GM23338 (cell line): ENCODE results near the gene DZIP1. TPM values are rescaled to one million over a fixed set of nuclear protein-coding genes. Genes with fewer than 3 reads are reported as not detected.
A peak's percentile ranks its signal among the peaks of the same experiment; 100 is the strongest.

Experiments used
- ATAC-seq: fragments of 200-7000 bp; cut with Tn5 transposase; 3 replicates; pipeline ENCODE4 v1.9.1; 2020
- DNase-seq: peaks from one replicate; pipeline ENCODE4 v3.0.0-alpha.2; 2015; ENCODE audit warnings: low spot score
- H2AFZ ChIP-seq: fragments of 200-600 bp; sonication (generic); 2 replicates; pipeline ENCODE4 v1.8.0; 2016; ENCODE audit warnings: antibody characterized with exemption, mild to moderate bottlenecking, moderate library complexity
- H3F3A ChIP-seq: fragments of 200-600 bp; sonication (generic); replicated peaks from 2 replicates; pipeline ENCODE4 v1.8.0; 2017; ENCODE audit warnings: antibody characterized with exemption, mixed run types, low read depth
- H3K27ac ChIP-seq: fragments of 200-600 bp; sonication (generic); 2 replicates; pipeline ENCODE4 v1.6.1; 2016; ENCODE audit warnings: low read depth
- H3K27me3 ChIP-seq: fragments of 200-600 bp; sonication (generic); 2 replicates; pipeline ENCODE4 v1.8.0; 2016; ENCODE audit warnings: mild to moderate bottlenecking, mixed run types, moderate library complexity; ENCODE audit not compliant: insufficient read depth
- H3K36me3 ChIP-seq: fragments of 200-600 bp; sonication (generic); 2 replicates; pipeline ENCODE4 v1.8.0; 2016; ENCODE audit warnings: mild to moderate bottlenecking; ENCODE audit not compliant: insufficient read depth
- H3K4me1 ChIP-seq: fragments of 200-600 bp; sonication (generic); 2 replicates; pipeline ENCODE4 v1.8.0; 2016; ENCODE audit warnings: mild to moderate bottlenecking, moderate library complexity; ENCODE audit not compliant: insufficient read depth
- H3K4me2 ChIP-seq: fragments of 200-600 bp; sonication (generic); 2 replicates; pipeline ENCODE4 v1.7.1; 2017; ENCODE audit warnings: mixed run types
- H3K4me3 ChIP-seq: fragments of 200-600 bp; sonication (generic); 2 replicates; pipeline ENCODE4 v1.6.1; 2016; ENCODE audit warnings: mixed run types
- H3K79me2 ChIP-seq: fragments of 200-600 bp; sonication (generic); replicated peaks from 2 replicates; pipeline ENCODE4 v1.8.0; 2017; ENCODE audit warnings: mild to moderate bottlenecking; ENCODE audit not compliant: insufficient read depth
- H3K9me2 ChIP-seq: fragments of 200-600 bp; sonication (generic); 2 replicates; pipeline ENCODE4 v1.8.0; 2017; ENCODE audit not compliant: insufficient read depth
- H4K20me1 ChIP-seq: fragments of 200-600 bp; sonication (generic); replicated peaks from 2 replicates; pipeline ENCODE4 v1.8.0; 2017; ENCODE audit warnings: mild to moderate bottlenecking; ENCODE audit not compliant: insufficient read depth
- H3K27ac Mint-ChIP-seq: 2 replicates; pipeline ENCODE4 v1.8.0; 2020; ENCODE audit warnings: inconsistent platforms, mild to moderate bottlenecking, moderate library complexity, mixed read lengths
- H3K27me3 Mint-ChIP-seq: 3 replicates; pipeline ENCODE4 v1.8.0; 2022; ENCODE audit warnings: low read depth, mild to moderate bottlenecking, moderate library complexity, mixed read lengths, inconsistent platforms; ENCODE audit not compliant: insufficient read depth, poor library complexity
- H3K36me3 Mint-ChIP-seq: 3 replicates; pipeline ENCODE4 v1.8.0; 2021; ENCODE audit warnings: low read depth, mild to moderate bottlenecking, inconsistent platforms, moderate library complexity, mixed read lengths
- H3K4me1 Mint-ChIP-seq: 3 replicates; pipeline ENCODE4 v1.8.0; 2020; ENCODE audit warnings: mild to moderate bottlenecking, inconsistent platforms, mixed read lengths
- H3K4me3 Mint-ChIP-seq: 3 replicates; pipeline ENCODE4 v1.8.0; 2021; ENCODE audit warnings: moderate library complexity, mild to moderate bottlenecking, inconsistent platforms, mixed read lengths
- H3K9me3 Mint-ChIP-seq: 3 replicates; pipeline ENCODE4 v1.8.0; 2020; ENCODE audit warnings: moderate library complexity, mild to moderate bottlenecking, inconsistent platforms, mixed read lengths
- CREB1 ChIP-seq: fragments of 250-450 bp; sonication (Bioruptor Pico); IDR thresholded peaks from 2 replicates; pipeline ENCODE4 v1.5.0; 2020; ENCODE audit warnings: low read depth, mild to moderate bottlenecking, moderate library complexity
- ETS1 ChIP-seq: IDR thresholded peaks from 2 replicates; pipeline ENCODE4 v1.6.1; 2016; ENCODE audit warnings: antibody characterized with exemption
- EZH2 ChIP-seq: fragments of 200-600 bp; sonication (generic); IDR thresholded peaks from one replicate; pipeline ENCODE4 v1.8.0; 2017; ENCODE audit warnings: antibody characterized with exemption, mild to moderate bottlenecking, low read depth; ENCODE audit not compliant: unreplicated experiment
- EZH2phosphoT487 ChIP-seq: fragments of 200-600 bp; sonication (generic); IDR thresholded peaks from one replicate; pipeline ENCODE4 v1.8.1; 2018; ENCODE audit warnings: antibody characterized with exemption; ENCODE audit not compliant: unreplicated experiment
- JUNB ChIP-seq: IDR thresholded peaks from one replicate; pipeline ENCODE4 v1.6.1; 2016; ENCODE audit warnings: antibody characterized with exemption; ENCODE audit not compliant: unreplicated experiment
- NANOG ChIP-seq: IDR thresholded peaks from 2 replicates; pipeline ENCODE4 v1.6.1; 2016; ENCODE audit warnings: antibody characterized with exemption, borderline replicate concordance
- POLR2AphosphoS5 ChIP-seq: IDR thresholded peaks from 2 replicates; pipeline ENCODE4 v1.6.1; 2016; ENCODE audit warnings: antibody characterized with exemption, low read depth
- STAT1 ChIP-seq: IDR thresholded peaks from one replicate; pipeline ENCODE4 v1.6.1; 2016; ENCODE audit warnings: antibody characterized with exemption; ENCODE audit not compliant: unreplicated experiment
- ZNF114 ChIP-seq: fragments of 250-450 bp; sonication (Bioruptor Pico); IDR thresholded peaks from 2 replicates; pipeline ENCODE4 v1.5.0; 2020; ENCODE audit warnings: mild to moderate bottlenecking, moderate library complexity
- ZNF462 ChIP-seq: fragments of 250-450 bp; sonication (Bioruptor Pico); IDR thresholded peaks from 2 replicates; pipeline ENCODE4 v1.5.0; 2020; ENCODE audit warnings: mild to moderate bottlenecking, moderate library complexity
- polyA plus RNA-seq: library from polyadenylated mRNA; unstranded; fragments of >200 nt; fragmentation: Nextera tagmentation; extraction: Ambion mirVana; gene quantifications from 2 replicates; pipeline ENCODE4 v1.2.1, GENCODE V29; 2016
- total RNA-seq: library from RNA; depleted of rRNA; stranded (reverse); fragments of >200 nt; shearing (Covaris generic); gene quantifications from 2 replicates; pipeline ENCODE4 v1.2.3, GENCODE V29; 2014
- TF ChIP-seq, protein P1 (sequence below), 2 experiments: fragments of 200-600 bp in 1 of 2; sonication (generic) in 1 of 2; conservative IDR thresholded peaks; 2 replicates each; pipeline versions ENCODE4 v1.5.1 to v1.6.1; 2016 to 2017; ENCODE audit warnings: antibody characterized with exemption in 2 of 2, low read depth in 2 of 2, mild to moderate bottlenecking in 2 of 2, moderate library complexity in 1 of 2
- TF ChIP-seq, protein P2 (sequence below): IDR thresholded peaks from one replicate; pipeline ENCODE4 v1.6.1; 2018; ENCODE audit warnings: antibody characterized with exemption; ENCODE audit not compliant: unreplicated experiment

Gene DZIP1
- total and polyA plus RNA-seq, 2 experiments from 2014 or later: 10.6 to 24.2 TPM

GRCh38 chr13:95676105-95676761 is 31.7 kb upstream of the DZIP1 start:
- ATAC-seq (peak; percentile 20), DNase-seq (peak; percentile 77)
- H3K36me3 Mint-ChIP-seq: peaks cover 9% of the 10 kb centered on the region
- H3F3A ChIP-seq: no peaks in the 10 kb centered on the region
- peaks cover 30% of the 10 kb centered on the region for H3K4me1 Mint-ChIP-seq
- no peaks in the 10 kb centered on the region for H3K27me3 ChIP-seq
- H3K27ac Mint-ChIP-seq: peak overlapping the region; percentile 88
- peak overlapping the region; percentile 79 for H3K4me3 ChIP-seq
- H2AFZ ChIP-seq: peak overlapping the region; percentile 89
- H3K4me2 ChIP-seq: peak overlapping the region; percentile 88
- peaks cover 21% of the 10 kb centered on the region for H3K4me1 ChIP-seq
- peaks cover 46% of the 10 kb centered on the region for H3K79me2 ChIP-seq
- H3K9me3 Mint-ChIP-seq: peaks cover 10% of the 10 kb centered on the region
- H3K27ac ChIP-seq: peak overlapping the region; percentile 83
- TF ChIP-seq CREB1 (CRISPR knock-in tag) (no peak), ZNF462 (no peak), JUNB (no peak), EZH2 (no peak), NANOG (no peak), EZH2phosphoT487 (no peak), STAT1 (no peak), ETS1 (no peak), POLR2AphosphoS5 (no peak; the same call in 1 of the 2 replicates), ZNF114 (no peak)
- TF ChIP-seq, protein P1, sequence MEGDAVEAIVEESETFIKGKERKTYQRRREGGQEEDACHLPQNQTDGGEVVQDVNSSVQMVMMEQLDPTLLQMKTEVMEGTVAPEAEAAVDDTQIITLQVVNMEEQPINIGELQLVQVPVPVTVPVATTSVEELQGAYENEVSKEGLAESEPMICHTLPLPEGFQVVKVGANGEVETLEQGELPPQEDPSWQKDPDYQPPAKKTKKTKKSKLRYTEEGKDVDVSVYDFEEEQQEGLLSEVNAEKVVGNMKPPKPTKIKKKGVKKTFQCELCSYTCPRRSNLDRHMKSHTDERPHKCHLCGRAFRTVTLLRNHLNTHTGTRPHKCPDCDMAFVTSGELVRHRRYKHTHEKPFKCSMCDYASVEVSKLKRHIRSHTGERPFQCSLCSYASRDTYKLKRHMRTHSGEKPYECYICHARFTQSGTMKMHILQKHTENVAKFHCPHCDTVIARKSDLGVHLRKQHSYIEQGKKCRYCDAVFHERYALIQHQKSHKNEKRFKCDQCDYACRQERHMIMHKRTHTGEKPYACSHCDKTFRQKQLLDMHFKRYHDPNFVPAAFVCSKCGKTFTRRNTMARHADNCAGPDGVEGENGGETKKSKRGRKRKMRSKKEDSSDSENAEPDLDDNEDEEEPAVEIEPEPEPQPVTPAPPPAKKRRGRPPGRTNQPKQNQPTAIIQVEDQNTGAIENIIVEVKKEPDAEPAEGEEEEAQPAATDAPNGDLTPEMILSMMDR (conservative IDR thresholded peaks at IDR 0.05; ENCODE audit: low read depth in 2 of 2): no peak
- TF ChIP-seq, protein P2, sequence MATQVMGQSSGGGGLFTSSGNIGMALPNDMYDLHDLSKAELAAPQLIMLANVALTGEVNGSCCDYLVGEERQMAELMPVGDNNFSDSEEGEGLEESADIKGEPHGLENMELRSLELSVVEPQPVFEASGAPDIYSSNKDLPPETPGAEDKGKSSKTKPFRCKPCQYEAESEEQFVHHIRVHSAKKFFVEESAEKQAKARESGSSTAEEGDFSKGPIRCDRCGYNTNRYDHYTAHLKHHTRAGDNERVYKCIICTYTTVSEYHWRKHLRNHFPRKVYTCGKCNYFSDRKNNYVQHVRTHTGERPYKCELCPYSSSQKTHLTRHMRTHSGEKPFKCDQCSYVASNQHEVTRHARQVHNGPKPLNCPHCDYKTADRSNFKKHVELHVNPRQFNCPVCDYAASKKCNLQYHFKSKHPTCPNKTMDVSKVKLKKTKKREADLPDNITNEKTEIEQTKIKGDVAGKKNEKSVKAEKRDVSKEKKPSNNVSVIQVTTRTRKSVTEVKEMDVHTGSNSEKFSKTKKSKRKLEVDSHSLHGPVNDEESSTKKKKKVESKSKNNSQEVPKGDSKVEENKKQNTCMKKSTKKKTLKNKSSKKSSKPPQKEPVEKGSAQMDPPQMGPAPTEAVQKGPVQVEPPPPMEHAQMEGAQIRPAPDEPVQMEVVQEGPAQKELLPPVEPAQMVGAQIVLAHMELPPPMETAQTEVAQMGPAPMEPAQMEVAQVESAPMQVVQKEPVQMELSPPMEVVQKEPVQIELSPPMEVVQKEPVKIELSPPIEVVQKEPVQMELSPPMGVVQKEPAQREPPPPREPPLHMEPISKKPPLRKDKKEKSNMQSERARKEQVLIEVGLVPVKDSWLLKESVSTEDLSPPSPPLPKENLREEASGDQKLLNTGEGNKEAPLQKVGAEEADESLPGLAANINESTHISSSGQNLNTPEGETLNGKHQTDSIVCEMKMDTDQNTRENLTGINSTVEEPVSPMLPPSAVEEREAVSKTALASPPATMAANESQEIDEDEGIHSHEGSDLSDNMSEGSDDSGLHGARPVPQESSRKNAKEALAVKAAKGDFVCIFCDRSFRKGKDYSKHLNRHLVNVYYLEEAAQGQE: no peak
- no peaks in the 10 kb centered on the region; the same call in 1 of the 2 replicates for H4K20me1 ChIP-seq
- H3K27me3 Mint-ChIP-seq: peaks cover 3% of the 10 kb centered on the region
- peak overlapping the region; percentile 87 for H3K4me3 Mint-ChIP-seq
- no peaks in the 10 kb centered on the region for H3K36me3 ChIP-seq
- no peaks in the 10 kb centered on the region for H3K9me2 ChIP-seq
